OCI-LY7 (cell line): Measurements from ENCODE around the gene ZNF837.

ENCODE experiments used
- EZH2phosphoT487 ChIP-seq: fragments of 200-600 bp; sonication (generic); IDR thresholded peaks from 2 replicates; pipeline ENCODE4 v1.6.1; 2018; ENCODE audit warnings: low read depth, borderline replicate concordance, mild to moderate bottlenecking, mixed run types, antibody characterized with exemption, low read length, moderate library complexity, mixed read lengths
- TF ChIP-seq, protein P1 (sequence below): fragments of 200-600 bp; sonication (generic); conservative IDR thresholded peaks from 2 replicates; pipeline ENCODE4 v1.5.1; 2014; ENCODE audit warnings: mild to moderate bottlenecking, antibody characterized with exemption, low read length, moderate library complexity, mixed read lengths

- TF ChIP-seq, protein P1, sequence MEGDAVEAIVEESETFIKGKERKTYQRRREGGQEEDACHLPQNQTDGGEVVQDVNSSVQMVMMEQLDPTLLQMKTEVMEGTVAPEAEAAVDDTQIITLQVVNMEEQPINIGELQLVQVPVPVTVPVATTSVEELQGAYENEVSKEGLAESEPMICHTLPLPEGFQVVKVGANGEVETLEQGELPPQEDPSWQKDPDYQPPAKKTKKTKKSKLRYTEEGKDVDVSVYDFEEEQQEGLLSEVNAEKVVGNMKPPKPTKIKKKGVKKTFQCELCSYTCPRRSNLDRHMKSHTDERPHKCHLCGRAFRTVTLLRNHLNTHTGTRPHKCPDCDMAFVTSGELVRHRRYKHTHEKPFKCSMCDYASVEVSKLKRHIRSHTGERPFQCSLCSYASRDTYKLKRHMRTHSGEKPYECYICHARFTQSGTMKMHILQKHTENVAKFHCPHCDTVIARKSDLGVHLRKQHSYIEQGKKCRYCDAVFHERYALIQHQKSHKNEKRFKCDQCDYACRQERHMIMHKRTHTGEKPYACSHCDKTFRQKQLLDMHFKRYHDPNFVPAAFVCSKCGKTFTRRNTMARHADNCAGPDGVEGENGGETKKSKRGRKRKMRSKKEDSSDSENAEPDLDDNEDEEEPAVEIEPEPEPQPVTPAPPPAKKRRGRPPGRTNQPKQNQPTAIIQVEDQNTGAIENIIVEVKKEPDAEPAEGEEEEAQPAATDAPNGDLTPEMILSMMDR: no peak
- TF ChIP-seq EZH2phosphoT487: no peak
These were observed 26.3 kb downstream of the ZNF837 start for GRCh38 chr19:58354478-58355030.
